ENCODE data around the gene TMEM183A.

Gene TMEM183A

GRCh38 chr1:203069030-203069747 is 62.0 kb downstream of the TMEM183A start:
- DNase-seq (ENCODE audit: low read depth in 2 of 2) = no peak

DNA sequence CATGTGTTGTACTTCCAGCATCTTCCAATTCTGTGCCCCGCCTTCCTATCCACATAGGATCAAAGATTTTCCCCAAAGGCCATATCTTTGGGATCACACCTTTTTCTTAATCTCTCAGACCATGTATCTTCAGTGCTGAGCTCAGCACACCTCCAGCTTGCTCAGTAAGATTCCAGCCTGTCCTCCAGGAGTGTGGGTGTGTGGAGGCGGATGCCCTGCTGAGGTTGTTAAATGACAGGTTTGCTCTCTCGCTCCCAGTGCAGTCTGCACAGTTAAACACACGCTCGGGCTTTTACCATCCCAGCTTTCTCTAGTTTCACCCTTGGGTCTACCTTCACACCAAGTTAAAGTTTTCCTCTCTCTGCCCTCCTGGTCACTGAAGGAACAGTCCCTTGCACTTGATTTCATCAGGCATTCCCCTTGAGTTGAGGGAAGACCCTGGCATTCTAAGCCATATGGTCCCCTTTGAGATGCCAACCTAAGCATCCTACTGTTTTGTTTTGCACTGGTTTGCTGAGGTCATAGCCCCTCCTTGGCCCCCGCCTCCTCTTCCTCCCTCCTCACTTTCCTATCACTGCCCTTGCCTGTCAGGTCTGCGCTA is 64.9 kb downstream of the TMEM183A start:
- no peak for DNase-seq (ENCODE audit: low read depth in 2 of 2)

- DNase-seq (ENCODE audit: low read depth in 2 of 2) = no peak
Measured at GRCh38 chr1:203072911-203073310, 65.7 kb downstream of the TMEM183A start.

DNA sequence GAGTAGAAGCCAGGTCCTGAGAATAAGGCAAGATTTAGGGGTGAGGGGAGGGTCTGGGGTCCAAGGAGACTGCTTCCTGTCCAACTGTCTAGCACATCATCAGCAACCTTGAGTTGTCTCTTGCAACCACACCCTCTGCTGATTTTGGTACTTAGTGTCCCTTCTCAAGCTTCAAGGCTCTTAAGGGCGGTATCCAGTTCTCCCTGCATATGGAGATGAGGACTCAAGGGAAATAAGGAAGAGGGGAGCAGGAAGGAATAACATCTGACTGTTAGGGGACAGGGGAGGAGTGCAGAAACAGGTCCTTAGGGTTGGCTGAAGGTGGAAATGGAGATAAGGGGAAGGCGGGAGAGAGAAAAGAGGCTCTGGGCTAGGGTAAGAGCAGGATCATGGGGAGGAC is 66.3 kb downstream of the TMEM183A start:
- no peak for DNase-seq (ENCODE audit: low read depth in 2 of 2)
